Thyroid gland (tissue), 4 donors: Measurements from ENCODE around the gene ACTR2.
"Not testable (repeated sequence)": the region's sequence is repeated elsewhere in the genome, so short reads cannot be mapped to it uniquely, and the experiment has no call there.

Source experiments
- CTCF ChIP-seq, 6 experiments: fragments of 200-600 bp in 3 of 6; fragments of 450-650 bp in 3 of 6; sonication (generic) in 3 of 6; IDR thresholded peaks; one replicate each; pipeline ENCODE4 v1.5.1; 2016 to 2019; ENCODE audit warnings: antibody characterized with exemption in 6 of 6, mild to moderate bottlenecking in 2 of 6, inconsistent platforms in 1 of 6, moderate library complexity in 1 of 6
- POLR2A ChIP-seq, 2 donors: fragments of 450-650 bp; IDR thresholded peaks; one replicate each; pipeline ENCODE4 v1.6.1; 2017; ENCODE audit warnings: antibody characterized with exemption in 2 of 2, mild to moderate bottlenecking in 2 of 2, moderate library complexity in 1 of 2

- not testable (repeated sequence) for TF ChIP-seq CTCF, POLR2A (IDR thresholded peaks at IDR 0.05)
Observed at GRCh38 chr2:65221275-65221674, 6.4 kb upstream of the ACTR2 start.
